IPS-18c (cell line): ENCODE data around the gene CENPB.

Source experiments
- H3K4me3 ChIP-seq: 2 replicates; pipeline ENCODE4 v1.7.0; 2013; ENCODE audit warnings: low read depth, mild to moderate bottlenecking, low read length, moderate library complexity; ENCODE audit not compliant: insufficient read depth
- H3K9me3 ChIP-seq: one replicate; pipeline ENCODE4 v1.6.1; 2013; ENCODE audit warnings: mild to moderate bottlenecking, low read length, moderate library complexity; ENCODE audit not compliant: control insufficient read depth, insufficient read depth

CENPB gene

DNA sequence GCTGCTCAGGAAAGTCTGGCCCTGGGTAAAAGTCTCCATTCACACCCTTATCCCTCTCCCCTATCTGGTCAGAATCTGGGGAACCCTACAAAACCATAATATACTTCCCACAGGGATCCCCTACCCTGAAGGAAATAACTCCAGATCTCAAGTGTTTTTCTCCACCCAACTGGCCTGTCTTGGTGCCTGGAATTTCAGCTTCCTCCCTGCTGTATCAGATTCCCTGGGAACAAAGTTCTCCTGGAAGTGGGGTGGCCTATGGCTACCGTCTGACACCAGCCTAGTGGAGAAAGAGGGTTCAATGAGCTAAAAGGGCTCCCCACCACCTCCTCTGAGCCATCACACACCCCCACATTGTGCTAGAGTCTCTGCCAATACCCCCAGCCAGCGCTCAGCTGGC lies 39.1 kb downstream of the CENPB start:
- Histone ChIP-seq H3K9me3 (peaks cover 3% of the 10 kb centered on the region), H3K4me3 (no peak overlapping the region)

DNA sequence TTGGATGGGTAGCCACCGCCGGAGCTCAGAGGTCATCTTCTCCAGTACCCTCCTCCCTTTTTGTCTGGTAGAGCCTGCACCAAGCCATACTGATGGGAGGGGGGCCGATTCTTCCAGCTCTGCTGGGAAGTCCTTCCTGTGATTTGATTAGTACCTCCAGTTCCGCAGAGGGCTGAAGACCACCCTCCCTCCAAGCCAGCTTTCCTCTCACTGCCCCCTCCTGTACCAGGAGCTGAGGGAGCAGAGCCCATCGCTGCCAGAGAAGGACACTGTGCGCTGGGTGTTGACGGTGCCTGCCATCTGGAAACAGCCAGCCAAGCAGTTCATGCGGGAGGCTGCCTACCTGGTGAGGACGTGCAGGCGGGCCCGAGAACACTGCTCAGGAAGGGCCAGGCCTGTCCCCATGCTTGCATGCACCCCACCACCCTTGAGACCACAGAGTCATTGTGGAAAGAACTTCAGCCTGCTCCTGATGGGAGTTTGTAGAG lies 40.8 kb downstream of the CENPB start:
- Histone ChIP-seq H3K4me3 (peak overlapping the region; percentile 44), H3K9me3 (peaks cover 2% of the 10 kb centered on the region)

DNA sequence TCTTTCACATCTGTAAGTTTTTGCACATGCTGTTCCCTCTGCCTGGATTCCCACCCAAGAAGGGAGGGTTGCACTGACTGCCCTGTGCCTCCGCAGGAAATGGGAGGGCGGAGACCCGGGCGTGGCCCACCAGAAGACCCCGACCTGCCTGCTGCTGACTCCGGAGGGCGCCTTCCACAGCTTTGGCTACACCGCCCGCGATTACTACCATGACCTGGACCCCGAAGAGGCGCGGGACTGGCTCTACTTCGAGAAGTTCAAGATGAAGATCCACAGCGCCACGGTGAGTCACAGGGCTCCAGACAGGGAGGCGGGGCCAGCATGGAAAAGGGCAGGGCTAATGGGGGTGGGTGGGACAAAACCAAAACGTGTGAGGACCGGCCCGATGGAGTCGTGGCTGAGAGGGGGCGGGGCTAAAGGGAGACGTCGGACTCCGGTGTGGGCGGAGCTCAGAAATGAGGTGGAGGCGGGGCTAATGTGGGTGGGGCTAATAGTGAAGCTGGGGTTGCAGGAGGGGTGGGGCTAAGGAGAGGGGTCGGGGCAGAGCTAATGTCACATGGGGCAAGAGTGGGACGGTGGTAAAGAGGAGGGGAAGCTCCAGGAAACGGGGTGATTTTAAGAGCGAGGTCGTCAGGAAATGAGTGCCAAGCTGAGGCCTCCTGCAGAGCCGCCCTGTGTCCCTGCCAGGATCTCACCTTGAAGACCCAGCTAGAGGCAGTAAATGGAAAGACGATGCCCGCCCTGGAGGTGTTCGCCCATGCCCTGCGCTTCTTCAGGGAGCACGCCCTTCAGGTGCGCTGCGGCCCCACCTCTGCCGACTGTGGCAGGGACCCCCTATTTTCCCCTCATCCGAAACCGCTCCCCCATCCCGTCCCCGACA lies 41.5 kb downstream of the CENPB start:
- H3K4me3 ChIP-seq: peak overlapping the region; percentile 69
- peaks cover 2% of the 10 kb centered on the region for H3K9me3 ChIP-seq

DNA sequence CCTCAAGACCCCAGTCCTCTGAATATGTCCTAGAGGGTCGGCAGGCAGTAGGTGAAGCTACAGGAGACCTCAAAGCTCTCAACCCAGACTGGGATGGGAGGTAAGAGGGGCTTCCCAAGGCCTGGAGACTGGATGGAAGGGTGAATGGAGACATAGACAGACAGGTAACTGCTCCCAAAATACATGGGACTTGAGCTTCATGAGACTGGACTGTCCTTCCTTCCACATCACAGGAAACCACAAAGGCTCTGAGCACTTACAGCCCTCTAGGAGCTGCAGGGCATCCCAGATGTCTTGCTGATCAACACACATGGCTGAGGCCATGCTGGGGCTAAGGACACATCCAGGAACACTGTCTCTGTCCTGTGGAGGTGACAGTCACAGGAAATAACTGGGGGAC lies 42.5 kb downstream of the CENPB start:
- Histone ChIP-seq H3K4me3 (no peak overlapping the region), H3K9me3 (peaks cover 2% of the 10 kb centered on the region)

DNA sequence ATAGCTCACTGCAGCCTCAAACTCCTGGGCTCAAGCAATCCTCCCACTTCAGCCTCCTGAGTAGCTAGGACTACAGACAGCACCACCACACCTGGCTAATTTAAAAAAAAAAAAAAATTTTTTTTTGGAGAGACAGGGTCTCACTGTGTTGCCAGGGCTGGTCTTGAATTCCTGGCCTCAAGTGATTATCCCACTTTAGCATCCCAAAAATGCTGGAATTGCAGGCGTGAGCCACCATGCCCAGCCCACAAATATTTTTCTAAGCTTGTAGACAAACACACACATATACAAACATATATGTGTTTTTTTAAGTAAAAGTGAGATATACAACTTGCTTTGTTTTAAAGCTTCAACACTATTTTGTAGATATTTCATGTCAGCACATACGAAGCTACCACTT lies 43.3 kb downstream of the CENPB start:
- Histone ChIP-seq H3K9me3 (peaks cover 2% of the 10 kb centered on the region), H3K4me3 (no peak overlapping the region)

DNA sequence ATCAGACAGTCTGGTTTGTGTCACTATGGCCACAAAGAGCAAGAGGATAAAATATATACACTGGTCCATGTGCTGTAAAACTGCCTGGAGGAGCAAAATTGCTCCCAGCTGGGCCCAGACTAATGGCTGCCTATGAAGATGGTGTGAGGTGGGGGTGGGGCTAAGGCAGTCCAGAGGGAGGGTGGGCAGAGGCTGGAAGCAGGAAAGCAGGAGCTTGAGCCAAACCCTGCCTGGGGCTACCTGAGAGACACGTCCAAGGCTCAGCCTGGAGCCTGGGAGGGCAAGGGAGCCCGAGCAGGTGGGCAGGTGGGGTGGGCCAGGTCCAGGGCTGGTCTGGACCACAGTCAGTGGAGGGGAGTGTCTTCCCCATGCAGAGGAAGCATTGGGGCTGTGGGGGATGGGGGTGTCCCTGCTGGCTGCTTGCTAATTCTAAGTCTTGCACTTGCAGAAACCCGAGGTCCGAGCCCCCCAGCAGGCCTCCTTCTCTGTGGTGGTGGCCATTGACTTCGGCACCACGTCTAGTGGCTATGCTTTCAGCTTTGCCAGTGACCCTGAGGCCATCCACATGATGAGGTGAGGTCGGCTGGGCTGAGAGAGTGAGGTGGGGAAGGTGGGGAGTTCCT lies 44.6 kb downstream of the CENPB start:
- H3K9me3 ChIP-seq: peaks cover 2% of the 10 kb centered on the region
- H3K4me3 ChIP-seq: no peak overlapping the region

DNA sequence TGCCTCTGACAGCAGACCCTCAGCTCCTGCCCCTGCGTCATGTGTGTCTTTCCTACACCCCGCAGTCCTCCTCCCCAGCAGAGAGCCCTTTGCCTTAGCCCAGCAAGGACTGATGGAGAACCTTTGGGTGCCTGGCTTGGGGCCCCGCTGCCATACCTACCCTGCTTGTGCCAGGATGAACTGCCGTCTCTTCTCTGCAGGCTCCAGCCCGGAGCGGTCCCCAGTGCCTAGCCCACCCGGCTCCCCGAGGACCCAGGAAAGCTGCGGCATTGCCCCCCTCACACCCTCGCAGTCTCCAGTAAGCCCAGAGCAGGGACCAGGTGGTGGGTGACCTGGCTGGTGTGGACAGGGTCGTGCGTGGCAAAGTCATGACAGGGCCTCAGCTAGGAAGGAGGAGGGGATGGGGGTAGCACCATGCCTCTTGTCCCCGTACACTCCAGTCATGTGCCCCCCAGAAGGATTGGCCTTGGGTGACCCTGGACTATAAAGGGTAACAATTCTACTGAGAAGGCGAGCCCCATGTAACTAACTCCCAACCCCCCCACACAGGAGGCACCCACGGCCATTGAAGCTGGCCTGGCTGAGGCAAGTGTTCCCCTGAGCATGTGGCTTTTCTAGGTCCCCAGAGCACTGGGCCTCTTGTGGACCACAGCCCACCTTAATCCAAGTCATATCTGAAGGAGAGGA lies 45.8 kb downstream of the CENPB start:
- no peak overlapping the region for H3K4me3 ChIP-seq
- peaks cover 2% of the 10 kb centered on the region for H3K9me3 ChIP-seq

DNA sequence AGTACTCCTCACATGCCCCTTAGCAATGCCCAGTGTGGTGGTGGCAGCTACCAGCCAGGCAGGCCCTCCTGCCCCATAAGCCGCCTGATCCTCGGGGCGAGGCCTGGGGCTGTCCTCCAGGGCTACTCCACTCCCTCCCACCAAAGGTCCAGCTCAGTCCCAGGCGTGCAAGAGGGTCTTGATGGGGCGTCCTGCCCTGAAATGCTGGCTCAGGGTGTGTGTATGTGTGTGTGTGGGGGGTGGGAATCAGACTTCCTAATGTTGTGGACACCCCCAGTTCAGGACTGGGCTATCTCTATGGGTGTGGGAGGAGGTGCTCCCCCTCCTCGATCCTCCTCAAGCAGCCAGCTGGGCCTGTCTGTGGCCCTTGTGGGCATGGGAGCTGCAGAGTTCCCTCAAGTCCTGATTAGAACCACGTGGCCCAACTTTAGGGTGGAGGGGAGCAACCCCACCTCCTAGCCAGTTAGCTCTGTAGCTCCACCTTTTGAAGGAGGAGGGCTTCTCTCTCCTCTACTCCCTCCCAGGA lies 46.6 kb downstream of the CENPB start:
- H3K4me3 ChIP-seq: no peak overlapping the region
- peaks cover 2% of the 10 kb centered on the region for H3K9me3 ChIP-seq

DNA sequence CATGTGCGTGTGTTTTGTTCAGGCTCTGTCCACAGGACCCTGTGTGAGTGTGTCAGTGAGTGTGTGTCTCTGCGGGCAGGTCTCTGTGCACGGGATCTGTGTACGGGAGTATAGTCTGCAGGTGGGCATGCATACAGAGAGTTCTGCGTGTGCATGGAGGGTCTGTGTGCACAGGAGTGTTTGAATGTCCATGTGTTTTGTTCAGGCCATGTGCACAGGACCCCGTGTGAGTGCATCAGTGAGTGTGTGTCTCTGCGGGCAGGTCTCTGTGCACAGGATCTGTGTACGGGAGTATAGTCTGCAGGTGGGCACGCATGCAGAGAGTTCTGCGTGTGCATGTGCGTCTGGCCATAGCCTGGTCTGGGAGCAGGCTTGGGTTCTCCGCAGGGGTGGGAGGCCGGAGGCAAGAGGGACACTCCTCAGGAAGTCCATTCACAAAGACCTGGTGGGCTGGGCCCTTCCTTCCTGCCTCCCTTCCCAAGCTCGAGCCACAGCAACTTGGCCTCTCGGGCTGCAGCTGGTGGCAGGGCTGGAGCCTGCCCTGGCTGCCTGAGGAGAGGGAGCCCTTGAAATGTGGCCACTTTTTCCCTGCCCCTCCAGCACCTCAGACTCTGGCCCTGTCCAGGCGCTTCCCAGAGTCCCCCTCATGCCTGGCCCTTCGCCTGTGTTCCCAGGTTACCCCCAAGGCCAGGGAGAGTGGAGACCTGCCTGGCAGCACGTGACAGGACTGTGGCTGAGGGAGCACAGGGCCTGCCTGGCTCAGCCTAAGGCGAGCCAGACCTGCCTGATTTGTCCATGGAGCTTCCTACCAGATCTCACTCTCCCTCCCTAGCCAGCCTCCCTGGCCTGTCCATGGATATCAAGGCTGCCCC lies 47.2 kb downstream of the CENPB start:
- H3K4me3 ChIP-seq: no peak overlapping the region
- peaks cover 2% of the 10 kb centered on the region for H3K9me3 ChIP-seq

DNA sequence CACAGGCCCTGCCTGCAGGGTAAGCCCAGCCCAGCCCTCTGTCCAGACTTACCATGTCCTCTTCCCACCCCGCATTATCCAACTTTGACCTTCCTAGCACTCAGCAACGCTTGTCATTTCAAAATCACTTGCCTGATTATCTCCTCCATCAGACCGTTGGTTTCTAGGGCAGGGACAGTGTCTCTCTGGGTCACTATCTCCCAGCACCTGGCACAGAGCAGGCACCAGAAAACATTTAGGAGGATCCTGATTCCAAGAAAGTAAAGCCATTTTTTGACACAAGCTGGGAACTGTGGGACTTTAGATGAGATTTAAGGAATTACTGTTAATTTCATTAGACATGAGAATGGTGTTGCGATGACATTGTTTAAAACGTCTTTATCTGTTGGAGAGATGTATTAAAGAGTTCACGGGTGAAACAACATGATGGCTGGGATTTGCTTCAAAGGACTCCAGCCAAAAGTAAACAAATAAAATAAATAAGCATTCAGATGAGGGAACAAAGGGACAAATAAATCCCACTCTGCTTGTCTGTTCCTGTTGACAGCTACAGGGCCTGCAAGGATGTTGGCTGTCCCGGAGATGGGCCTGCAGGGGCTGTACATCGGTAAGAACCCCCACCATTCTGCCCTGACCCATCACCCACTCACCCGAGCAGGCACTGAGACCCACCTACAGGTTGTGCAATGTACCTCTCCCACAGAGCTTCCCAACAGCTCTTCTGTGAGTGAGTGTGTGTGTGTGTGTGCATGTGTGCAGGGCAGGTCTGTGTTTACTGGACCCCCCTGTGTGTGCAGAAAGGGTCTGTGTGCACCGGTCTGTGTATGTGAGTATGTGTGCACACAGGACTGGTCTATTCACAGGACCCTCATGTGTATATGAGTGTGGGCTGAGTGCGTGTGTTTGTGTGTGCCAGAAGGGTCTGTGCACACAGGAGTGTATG lies 48.2 kb downstream of the CENPB start:
- peaks cover 2% of the 10 kb centered on the region for H3K9me3 ChIP-seq
- H3K4me3 ChIP-seq: no peak overlapping the region

DNA sequence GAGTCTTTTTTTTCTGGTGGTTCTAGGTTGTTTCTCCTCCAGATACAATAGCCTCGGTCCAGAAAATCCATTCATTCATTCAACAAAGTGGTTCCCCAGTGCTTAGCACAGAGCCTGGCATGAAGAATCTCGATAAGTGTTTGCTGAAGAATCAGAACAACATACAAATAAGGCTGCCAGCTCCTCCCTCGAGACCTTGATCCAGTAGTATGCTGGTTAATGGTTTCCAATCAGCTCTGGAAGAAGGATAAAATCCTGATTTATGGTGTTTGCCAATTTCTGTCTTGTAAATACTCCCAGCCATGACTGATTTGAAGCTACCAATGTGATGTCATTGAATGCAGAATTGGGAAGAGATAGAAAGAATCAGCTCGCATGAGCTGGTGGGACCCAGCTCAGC lies 50.8 kb downstream of the CENPB start:
- Histone ChIP-seq H3K9me3 (no peaks in the 10 kb centered on the region), H3K4me3 (no peak overlapping the region)

DNA sequence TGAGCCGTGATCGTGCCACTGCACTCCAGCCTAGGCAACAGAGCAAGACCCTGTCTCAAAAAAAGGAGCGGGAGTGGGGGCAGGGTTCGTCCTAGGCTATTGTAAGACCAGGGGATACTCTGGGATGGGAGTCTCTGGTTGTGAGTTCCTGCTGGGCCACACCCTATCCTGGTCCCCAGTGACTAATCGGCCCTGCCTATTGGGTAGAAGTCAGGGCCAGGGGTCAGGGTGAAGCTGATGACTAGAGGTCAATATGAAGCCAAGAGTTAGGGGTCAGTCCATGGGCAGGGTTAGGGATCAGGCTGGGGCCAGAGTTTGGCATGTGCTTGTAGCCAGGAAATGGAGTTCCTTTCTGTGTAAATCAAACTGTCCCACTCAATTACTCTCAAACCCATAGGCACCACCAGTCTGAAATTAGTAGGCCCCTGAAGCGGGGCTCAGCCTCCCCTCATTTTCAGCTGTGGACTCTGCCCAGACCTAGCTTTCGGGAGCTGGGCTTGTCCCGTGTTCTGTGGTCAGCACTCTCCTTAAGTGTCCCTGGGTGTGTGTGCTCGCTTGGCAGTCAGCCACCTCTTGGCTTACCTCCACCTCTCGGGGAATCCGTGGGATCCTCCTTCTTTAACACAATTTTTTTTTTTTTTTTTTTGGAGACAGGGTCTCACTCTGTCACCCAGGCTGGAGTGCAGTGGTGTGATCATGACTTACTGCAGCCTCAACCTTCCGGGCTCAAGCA lies 52.3 kb downstream of the CENPB start:
- Histone ChIP-seq H3K4me3 (no peak overlapping the region), H3K9me3 (no peaks in the 10 kb centered on the region)
